Thymus (tissue), 14 donors: ENCODE measurements around the gene DCAF12L2. TPM values are rescaled to one million over a fixed set of nuclear protein-coding genes. Genes with fewer than 3 reads are reported as not detected.
A peak's percentile ranks its signal among the peaks of the same experiment; 100 is the strongest.
"Not testable (repeated sequence)": the region's sequence is repeated elsewhere in the genome, so short reads cannot be mapped to it uniquely, and the experiment has no call there.

Experiments
- DNase-seq, 9 donors: peaks; one replicate each; pipeline ENCODE4 v3.0.0-alpha.2; 2013; ENCODE audit warnings: low spot score in 9 of 9, low read depth in 6 of 9, missing footprints in 1 of 9
- H3K27ac ChIP-seq, 2 donors: one replicate each; pipeline ENCODE4 v1.5.1; 2013; ENCODE audit warnings: control low read depth in 1 of 2, low read depth in 1 of 2, low read length in 1 of 2, mild to moderate bottlenecking in 1 of 2, moderate library complexity in 1 of 2
- H3K27me3 ChIP-seq, 2 donors: one replicate each; pipeline ENCODE4 v1.5.1; 2013; ENCODE audit warnings: low read length in 1 of 2; ENCODE audit not compliant: control insufficient read depth in 2 of 2, insufficient read depth in 1 of 2
- H3K36me3 ChIP-seq, 2 donors: one replicate each; pipeline ENCODE4 v1.5.1; 2013; ENCODE audit warnings: low read length in 1 of 2, mild to moderate bottlenecking in 1 of 2, moderate library complexity in 1 of 2; ENCODE audit not compliant: control insufficient read depth in 2 of 2, insufficient read depth in 2 of 2
- H3K4me1 ChIP-seq, 2 donors: one replicate each; pipeline ENCODE4 v1.5.1; 2013; ENCODE audit warnings: low read length in 2 of 2; ENCODE audit not compliant: control insufficient read depth in 2 of 2, insufficient read depth in 2 of 2
- H3K4me3 ChIP-seq, 2 donors: one replicate each; pipeline ENCODE4 v1.5.1; 2013; ENCODE audit warnings: low read length in 2 of 2, control low read depth in 1 of 2, mild to moderate bottlenecking in 1 of 2
- H3K9me3 ChIP-seq, 2 donors: one replicate each; pipeline ENCODE4 v1.5.1; 2013; ENCODE audit warnings: low read length in 1 of 2, mild to moderate bottlenecking in 1 of 2; ENCODE audit not compliant: control insufficient read depth in 2 of 2, insufficient read depth in 1 of 2
- WGBS: extraction: QIAGEN DNeasy Blood & Tissue Kit; methylation state at CpG from one replicate; pipeline ENCODE4 v1.1.7; 2013; 5-methylcytosine and 5-hydroxymethylcytosine counted together
- long read RNA-seq, 10 donors: transcript quantifications; one replicate each; lab custom pipeline, GENCODE V29; 2026
- polyA plus RNA-seq: library from polyadenylated mRNA; stranded (reverse); fragments of 200-250 nt; gene quantifications from one replicate; pipeline ENCODE4 v1.2.3, GENCODE V29; 2013
- total RNA-seq: library from RNA; stranded (reverse); fragments of 120-200 nt; gene quantifications from one replicate; pipeline ENCODE4 v1.2.4, GENCODE V29; 2013
- donor health status: healthy.

The DCAF12L2 gene
- 0.42 TPM for total RNA-seq
- 0.14 TPM for polyA plus RNA-seq
- long read RNA-seq, donor 1 = 0 reads
- long read RNA-seq, donor 2, partial matches to known transcripts = 0 of 1 reads
- long read RNA-seq, donor 2, other reads (novel, unspliced or antisense) = 0 of 1 reads
- long read RNA-seq, donor 3 = 0 reads
- long read RNA-seq, donor 4, partial matches to known transcripts = 0 of 1 reads
- long read RNA-seq, donor 4, other reads (novel, unspliced or antisense) = 0 of 1 reads
- long read RNA-seq, donor 5, partial matches to known transcripts = 0 of 1 reads
- long read RNA-seq, donor 5, other reads (novel, unspliced or antisense) = 0 of 1 reads
- long read RNA-seq, donor 6 = 0 reads
- long read RNA-seq, donor 7, partial matches to known transcripts = 0 of 3 reads
- long read RNA-seq, donor 7, other reads (novel, unspliced or antisense) = 0 of 3 reads
- long read RNA-seq, donor 8 = 0 reads
- long read RNA-seq, donor 9 = 0 reads
- long read RNA-seq, donor 10, partial matches to known transcripts = 0 of 1 reads
- long read RNA-seq, donor 10, other reads (novel, unspliced or antisense) = 0 of 1 reads

DNA sequence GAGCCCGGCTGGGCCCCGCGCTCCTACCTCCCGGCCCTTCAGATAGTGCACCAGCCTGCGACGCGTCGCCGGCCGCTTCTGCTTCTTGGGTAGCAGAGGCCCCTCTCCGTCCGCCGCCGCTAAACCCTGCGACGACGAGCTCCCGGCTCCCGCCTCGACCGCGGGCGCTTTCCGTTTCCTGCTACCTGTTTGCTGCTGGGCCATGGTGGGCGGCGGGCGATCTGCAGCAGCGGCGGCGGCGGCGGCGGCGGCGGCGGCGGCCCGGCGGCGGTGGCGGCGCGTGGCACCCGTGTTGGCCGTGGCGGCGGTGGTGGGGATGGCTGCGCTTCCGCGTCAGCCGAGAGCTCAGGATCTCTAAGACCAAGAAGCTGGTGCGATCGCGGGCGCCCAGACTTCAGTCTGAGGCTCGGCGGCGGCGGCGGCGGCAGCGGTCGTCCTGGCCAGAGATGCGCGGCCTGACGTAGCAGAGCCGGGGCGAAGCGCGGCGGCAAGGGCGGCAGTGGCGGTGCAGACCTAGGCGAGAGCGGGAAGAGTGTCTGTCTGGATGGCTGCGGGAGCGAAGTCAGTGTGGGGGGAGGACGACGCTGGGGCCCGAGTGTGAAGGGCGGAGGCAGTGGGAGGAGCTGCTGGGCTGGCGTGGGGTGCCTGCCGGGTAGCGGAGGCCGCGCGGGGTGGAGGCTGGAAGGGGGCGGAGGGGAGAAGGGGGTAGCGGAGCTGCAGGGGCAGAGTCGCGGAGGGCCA is at the start of gene DCAF12L2:
DCAF12L2 (minus strand) TSS at position 569 of the 741 bp plus-strand sequence; CDS start at position 204, 365 bp downstream.
- DNase-seq = no peak
- no peaks in the 10 kb centered on the region for H3K4me1 ChIP-seq
- H3K27me3 ChIP-seq = peaks cover 0 to 16% of the 10 kb centered on the region in 2 donors
- WGBS = 5% methylated on average over 84 of the region's 91 CpGs
- H3K9me3 ChIP-seq = no peaks in the 10 kb centered on the region
- H3K4me3 ChIP-seq = peak within 1 kb of the TSS in 1 of 2 donors; percentile 31
- no peak within 1 kb of the TSS for H3K27ac ChIP-seq
- H3K36me3 ChIP-seq = no peaks in the 10 kb centered on the region

DNA sequence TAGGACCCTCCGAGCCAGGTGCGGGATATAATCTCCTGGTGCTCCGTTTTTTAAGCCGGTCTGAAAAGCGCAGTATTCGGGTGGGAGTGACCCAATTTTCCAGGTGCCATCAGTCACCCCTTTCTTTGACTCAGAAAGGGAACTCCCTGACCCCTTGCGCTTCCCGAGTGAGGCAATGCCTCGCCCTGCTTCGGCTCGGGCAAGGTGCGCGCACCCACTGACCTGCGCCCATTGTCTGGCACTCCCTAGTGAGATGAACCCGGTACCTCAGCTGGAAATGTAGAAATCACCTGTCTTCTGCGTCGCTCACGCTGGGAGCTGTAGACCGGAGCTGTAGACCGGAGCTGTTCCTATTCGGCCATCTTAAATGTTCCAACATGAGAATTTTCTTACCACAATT is 24.8 kb upstream of the DCAF12L2 start:
- H3K27ac ChIP-seq, H3K4me3 ChIP-seq, H3K36me3 ChIP-seq, H3K27me3 ChIP-seq, DNase-seq, H3K9me3 ChIP-seq, H3K4me1 ChIP-seq: not testable (repeated sequence)
- 97% methylated on average over 21 of the region's 21 CpGs for WGBS

GRCh38 chrX:126177133-126177840 is 11.2 kb upstream of the DCAF12L2 start:
- Histone ChIP-seq H3K4me1 (no peaks in the 10 kb centered on the region), H3K36me3 (no peaks in the 10 kb centered on the region), H3K27ac (no peak overlapping the region), H3K9me3 (no peaks in the 10 kb centered on the region), H3K4me3 (no peak overlapping the region), H3K27me3 (no peaks in the 10 kb centered on the region)
- 91% methylated on average over 4 of the region's 4 CpGs for WGBS
- no peak for DNase-seq

- Histone ChIP-seq H3K27ac (no peak overlapping the region), H3K4me1 (no peaks in the 10 kb centered on the region), H3K27me3 (peaks cover 0 to 9% of the 10 kb centered on the region in 2 donors), H3K9me3 (no peaks in the 10 kb centered on the region), H3K4me3 (no peak overlapping the region), H3K36me3 (no peaks in the 10 kb centered on the region)
- no peak for DNase-seq
- 5% methylated on average over 2 of the region's 2 CpGs for WGBS
Measured at GRCh38 chrX:126170720-126171119, 4.6 kb upstream of the DCAF12L2 start.

GRCh38 chrX:126167560-126167959 is 1.5 kb upstream of the DCAF12L2 start:
- H3K4me1 ChIP-seq = no peaks in the 10 kb centered on the region
- no peaks in the 10 kb centered on the region for H3K9me3 ChIP-seq
- H3K27me3 ChIP-seq = peaks cover 0 to 16% of the 10 kb centered on the region in 2 donors
- H3K4me3 ChIP-seq = no peak overlapping the region
- WGBS = 95% methylated on average over 3 of the region's 3 CpGs
- H3K36me3 ChIP-seq = no peaks in the 10 kb centered on the region
- no peak for DNase-seq
- H3K27ac ChIP-seq = no peak overlapping the region

DNA sequence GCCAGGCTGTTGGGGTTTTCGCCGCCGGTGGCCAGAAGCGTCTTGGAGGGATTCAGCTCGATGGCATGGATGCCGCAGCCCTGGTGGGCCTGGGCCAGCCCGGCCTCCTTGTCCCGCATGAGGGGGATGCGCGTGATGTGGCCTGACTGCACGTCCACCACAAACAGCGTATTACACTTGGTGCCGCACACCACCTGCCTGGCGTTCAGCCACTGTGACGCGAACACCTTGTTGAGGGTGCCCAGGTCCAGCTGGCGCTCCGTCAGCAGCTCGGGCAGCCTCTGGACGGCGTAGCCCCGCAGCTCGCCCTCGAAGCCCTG is 728 bp downstream of the DCAF12L2 start:
- Histone ChIP-seq H3K36me3 (no peaks in the 10 kb centered on the region), H3K27me3 (peaks cover 0 to 16% of the 10 kb centered on the region in 2 donors), H3K4me3 (no peak overlapping the region), H3K9me3 (no peaks in the 10 kb centered on the region), H3K27ac (no peak overlapping the region), H3K4me1 (no peaks in the 10 kb centered on the region)
- DNase-seq = no peak
- WGBS = 66% methylated on average over 24 of the region's 24 CpGs

GRCh38 chrX:126164689-126165400 is 1.2 kb downstream of the DCAF12L2 start:
- Histone ChIP-seq H3K27me3 (peaks cover 0 to 16% of the 10 kb centered on the region in 2 donors), H3K27ac (no peak overlapping the region), H3K4me3 (no peak overlapping the region), H3K36me3 (no peaks in the 10 kb centered on the region), H3K4me1 (no peaks in the 10 kb centered on the region), H3K9me3 (no peaks in the 10 kb centered on the region)
- WGBS = 98% methylated on average over 37 of the region's 37 CpGs
- no peak for DNase-seq

GRCh38 chrX:126164226-126164625 is 1.9 kb downstream of the DCAF12L2 start:
- H3K4me3 ChIP-seq = no peak overlapping the region
- H3K9me3 ChIP-seq = no peaks in the 10 kb centered on the region
- no peak overlapping the region for H3K27ac ChIP-seq
- H3K4me1 ChIP-seq = no peaks in the 10 kb centered on the region
- no peak for DNase-seq
- H3K36me3 ChIP-seq = no peaks in the 10 kb centered on the region
- 95% methylated on average over 9 of the region's 9 CpGs for WGBS
- H3K27me3 ChIP-seq = peaks cover 0 to 16% of the 10 kb centered on the region in 2 donors
